K562 (cell line): ENCODE measurements around the gene UCKL1. TPM values are rescaled to one million over a fixed set of nuclear protein-coding genes. Genes with fewer than 3 reads are reported as not detected.
A peak's percentile ranks its signal among the peaks of the same experiment; 100 is the strongest.

Source experiments
- CBX5 ChIP-seq: IDR thresholded peaks from 2 replicates; pipeline ENCODE4 v1.6.1; 2014; ENCODE audit warnings: low read depth, borderline replicate concordance
- CCNT2 ChIP-seq: IDR thresholded peaks from 2 replicates; pipeline ENCODE4 v1.6.1; 2011; ENCODE audit warnings: borderline replicate concordance, low read depth, mild to moderate bottlenecking, moderate library complexity, mixed read lengths, low read length; ENCODE audit not compliant: insufficient read length; ENCODE audit errors: extremely low read depth
- HOXB6 ChIP-seq: fragments of 250-450 bp; sonication (Bioruptor Pico); IDR thresholded peaks from 2 replicates; pipeline ENCODE4 v1.5.1; 2022; ENCODE audit warnings: mild to moderate bottlenecking, borderline replicate concordance
- OTX1 ChIP-seq: fragments of 450-650 bp; formaldehyde crosslinking; IDR thresholded peaks from 2 replicates; pipeline ENCODE4 v1.4.0; 2022; ENCODE audit warnings: mild to moderate bottlenecking
- STAT5B ChIP-seq: fragments of 250-450 bp; sonication (Bioruptor Pico); IDR thresholded peaks from 2 replicates; pipeline ENCODE4 v1.8.0; 2021; ENCODE audit warnings: mild to moderate bottlenecking, inconsistent platforms
- polyA plus RNA-seq, 8 experiments: library from polyadenylated mRNA; depleted of rRNA in 4 of 8; stranded (reverse) in 5 of 8; unstranded in 3 of 8; fragments of >200 nt; fragmentation: Nextera tagmentation in 2 of 8; fragmentation: Illumina TruSeq in 1 of 8; extraction: Ambion mirVana in 2 of 8; extraction: Trizol in 1 of 8; gene quantifications; 2 replicates each; pipeline versions ENCODE4 v1.2.1 to v1.2.3, GENCODE V29; 2011 to 2014; ENCODE audit warnings: inconsistent platforms in 1 of 8, missing spikeins in 1 of 8
- total RNA-seq, 7 experiments: library from RNA; depleted of rRNA in 6 of 7; stranded (reverse); fragments of >200 nt in 6 of 7; fragmentation: Illumina TruSeq in 2 of 7; extraction: Trizol in 2 of 7; gene quantifications; 2 replicates each; pipeline versions ENCODE4 v1.2.1 to v1.2.3, GENCODE V29; 2011 to 2021; ENCODE audit warnings: low replicate concordance in 1 of 7
- TF ChIP-seq, protein P1 (sequence below): fragments of 450-650 bp; IDR thresholded peaks from 2 replicates; pipeline ENCODE4 v1.6.1; 2016; ENCODE audit warnings: mild to moderate bottlenecking, moderate library complexity
- TF ChIP-seq, protein P2 (sequence below): sonication (generic); formaldehyde crosslinking; IDR thresholded peaks from 2 replicates; pipeline ENCODE4 v1.8.0; 2022; ENCODE audit warnings: mild to moderate bottlenecking, missing genetic modification reagents
- TF ChIP-seq, protein P3 (sequence below): fragments of 450-650 bp; formaldehyde crosslinking; IDR thresholded peaks from 2 replicates; pipeline ENCODE4 v1.4.0; 2022; ENCODE audit warnings: mild to moderate bottlenecking, moderate library complexity

The UCKL1 gene
- total and polyA plus RNA-seq, 9 of the 15 experiments (the other 6 are each of a cell fraction or from before 2014, with no cell fraction given) = 3.1 to 52.8 (median 24.2) TPM

DNA sequence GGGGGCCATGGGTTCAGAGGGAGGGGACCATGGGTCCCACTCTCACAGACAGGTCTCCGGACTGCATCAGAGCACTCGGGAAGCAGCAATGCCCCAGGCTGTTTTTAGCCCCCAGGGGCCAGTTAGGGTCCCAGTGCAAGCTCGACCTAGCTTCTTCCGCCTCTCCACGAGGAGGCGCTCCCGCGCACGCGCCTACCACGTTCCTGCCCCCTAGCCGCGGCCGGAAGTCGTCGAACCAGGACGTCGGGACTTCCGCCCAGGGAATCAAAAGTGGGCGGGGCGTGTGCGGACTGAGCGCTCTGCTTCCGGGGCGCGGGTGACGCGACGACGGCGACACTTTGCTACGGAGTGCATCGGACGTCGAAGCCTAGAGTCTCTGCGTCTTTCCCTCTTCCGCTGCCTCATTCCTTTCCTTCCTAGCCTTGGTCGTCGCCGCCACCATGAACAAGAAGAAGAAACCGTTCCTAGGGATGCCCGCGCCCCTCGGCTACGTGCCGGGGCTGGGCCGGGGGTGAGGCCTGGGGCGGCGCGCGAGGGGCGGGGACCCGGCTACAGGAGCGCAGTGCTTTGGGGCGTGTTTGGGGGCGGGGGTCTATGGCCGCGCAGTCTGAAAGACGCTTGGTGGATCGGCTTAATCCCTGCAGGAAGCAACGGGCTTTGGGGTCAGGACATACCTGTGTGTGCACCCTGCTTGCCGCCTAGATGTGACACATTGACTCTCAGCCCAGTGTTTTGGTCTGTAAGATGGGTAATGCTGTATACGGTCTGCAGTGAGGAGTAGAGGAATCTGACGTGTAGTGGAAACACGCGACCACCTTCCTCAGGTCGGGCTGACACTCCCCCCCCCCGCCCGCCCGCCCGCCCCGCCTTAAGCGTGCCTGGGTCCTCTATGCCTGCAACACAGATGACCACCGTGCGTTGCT, 24.9 kb upstream of the UCKL1 start, which contains the start of gene PRPF6 (continued):
- TF ChIP-seq, protein P1, sequence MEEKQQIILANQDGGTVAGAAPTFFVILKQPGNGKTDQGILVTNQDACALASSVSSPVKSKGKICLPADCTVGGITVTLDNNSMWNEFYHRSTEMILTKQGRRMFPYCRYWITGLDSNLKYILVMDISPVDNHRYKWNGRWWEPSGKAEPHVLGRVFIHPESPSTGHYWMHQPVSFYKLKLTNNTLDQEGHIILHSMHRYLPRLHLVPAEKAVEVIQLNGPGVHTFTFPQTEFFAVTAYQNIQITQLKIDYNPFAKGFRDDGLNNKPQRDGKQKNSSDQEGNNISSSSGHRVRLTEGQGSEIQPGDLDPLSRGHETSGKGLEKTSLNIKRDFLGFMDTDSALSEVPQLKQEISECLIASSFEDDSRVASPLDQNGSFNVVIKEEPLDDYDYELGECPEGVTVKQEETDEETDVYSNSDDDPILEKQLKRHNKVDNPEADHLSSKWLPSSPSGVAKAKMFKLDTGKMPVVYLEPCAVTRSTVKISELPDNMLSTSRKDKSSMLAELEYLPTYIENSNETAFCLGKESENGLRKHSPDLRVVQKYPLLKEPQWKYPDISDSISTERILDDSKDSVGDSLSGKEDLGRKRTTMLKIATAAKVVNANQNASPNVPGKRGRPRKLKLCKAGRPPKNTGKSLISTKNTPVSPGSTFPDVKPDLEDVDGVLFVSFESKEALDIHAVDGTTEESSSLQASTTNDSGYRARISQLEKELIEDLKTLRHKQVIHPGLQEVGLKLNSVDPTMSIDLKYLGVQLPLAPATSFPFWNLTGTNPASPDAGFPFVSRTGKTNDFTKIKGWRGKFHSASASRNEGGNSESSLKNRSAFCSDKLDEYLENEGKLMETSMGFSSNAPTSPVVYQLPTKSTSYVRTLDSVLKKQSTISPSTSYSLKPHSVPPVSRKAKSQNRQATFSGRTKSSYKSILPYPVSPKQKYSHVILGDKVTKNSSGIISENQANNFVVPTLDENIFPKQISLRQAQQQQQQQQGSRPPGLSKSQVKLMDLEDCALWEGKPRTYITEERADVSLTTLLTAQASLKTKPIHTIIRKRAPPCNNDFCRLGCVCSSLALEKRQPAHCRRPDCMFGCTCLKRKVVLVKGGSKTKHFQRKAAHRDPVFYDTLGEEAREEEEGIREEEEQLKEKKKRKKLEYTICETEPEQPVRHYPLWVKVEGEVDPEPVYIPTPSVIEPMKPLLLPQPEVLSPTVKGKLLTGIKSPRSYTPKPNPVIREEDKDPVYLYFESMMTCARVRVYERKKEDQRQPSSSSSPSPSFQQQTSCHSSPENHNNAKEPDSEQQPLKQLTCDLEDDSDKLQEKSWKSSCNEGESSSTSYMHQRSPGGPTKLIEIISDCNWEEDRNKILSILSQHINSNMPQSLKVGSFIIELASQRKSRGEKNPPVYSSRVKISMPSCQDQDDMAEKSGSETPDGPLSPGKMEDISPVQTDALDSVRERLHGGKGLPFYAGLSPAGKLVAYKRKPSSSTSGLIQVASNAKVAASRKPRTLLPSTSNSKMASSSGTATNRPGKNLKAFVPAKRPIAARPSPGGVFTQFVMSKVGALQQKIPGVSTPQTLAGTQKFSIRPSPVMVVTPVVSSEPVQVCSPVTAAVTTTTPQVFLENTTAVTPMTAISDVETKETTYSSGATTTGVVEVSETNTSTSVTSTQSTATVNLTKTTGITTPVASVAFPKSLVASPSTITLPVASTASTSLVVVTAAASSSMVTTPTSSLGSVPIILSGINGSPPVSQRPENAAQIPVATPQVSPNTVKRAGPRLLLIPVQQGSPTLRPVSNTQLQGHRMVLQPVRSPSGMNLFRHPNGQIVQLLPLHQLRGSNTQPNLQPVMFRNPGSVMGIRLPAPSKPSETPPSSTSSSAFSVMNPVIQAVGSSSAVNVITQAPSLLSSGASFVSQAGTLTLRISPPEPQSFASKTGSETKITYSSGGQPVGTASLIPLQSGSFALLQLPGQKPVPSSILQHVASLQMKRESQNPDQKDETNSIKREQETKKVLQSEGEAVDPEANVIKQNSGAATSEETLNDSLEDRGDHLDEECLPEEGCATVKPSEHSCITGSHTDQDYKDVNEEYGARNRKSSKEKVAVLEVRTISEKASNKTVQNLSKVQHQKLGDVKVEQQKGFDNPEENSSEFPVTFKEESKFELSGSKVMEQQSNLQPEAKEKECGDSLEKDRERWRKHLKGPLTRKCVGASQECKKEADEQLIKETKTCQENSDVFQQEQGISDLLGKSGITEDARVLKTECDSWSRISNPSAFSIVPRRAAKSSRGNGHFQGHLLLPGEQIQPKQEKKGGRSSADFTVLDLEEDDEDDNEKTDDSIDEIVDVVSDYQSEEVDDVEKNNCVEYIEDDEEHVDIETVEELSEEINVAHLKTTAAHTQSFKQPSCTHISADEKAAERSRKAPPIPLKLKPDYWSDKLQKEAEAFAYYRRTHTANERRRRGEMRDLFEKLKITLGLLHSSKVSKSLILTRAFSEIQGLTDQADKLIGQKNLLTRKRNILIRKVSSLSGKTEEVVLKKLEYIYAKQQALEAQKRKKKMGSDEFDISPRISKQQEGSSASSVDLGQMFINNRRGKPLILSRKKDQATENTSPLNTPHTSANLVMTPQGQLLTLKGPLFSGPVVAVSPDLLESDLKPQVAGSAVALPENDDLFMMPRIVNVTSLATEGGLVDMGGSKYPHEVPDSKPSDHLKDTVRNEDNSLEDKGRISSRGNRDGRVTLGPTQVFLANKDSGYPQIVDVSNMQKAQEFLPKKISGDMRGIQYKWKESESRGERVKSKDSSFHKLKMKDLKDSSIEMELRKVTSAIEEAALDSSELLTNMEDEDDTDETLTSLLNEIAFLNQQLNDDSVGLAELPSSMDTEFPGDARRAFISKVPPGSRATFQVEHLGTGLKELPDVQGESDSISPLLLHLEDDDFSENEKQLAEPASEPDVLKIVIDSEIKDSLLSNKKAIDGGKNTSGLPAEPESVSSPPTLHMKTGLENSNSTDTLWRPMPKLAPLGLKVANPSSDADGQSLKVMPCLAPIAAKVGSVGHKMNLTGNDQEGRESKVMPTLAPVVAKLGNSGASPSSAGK = peak; percentile 84; the same call in 1 of the 2 replicates
- TF ChIP-seq CCNT2 (peak; percentile 63), HOXB6 (CRISPR knock-in tag) (no peak), STAT5B (CRISPR knock-in tag) (no peak), OTX1 (no peak), CBX5 (0 out of 2 replicates have a peak, but pooled peaks have one; percentile 62)
- TF ChIP-seq, protein P2, sequence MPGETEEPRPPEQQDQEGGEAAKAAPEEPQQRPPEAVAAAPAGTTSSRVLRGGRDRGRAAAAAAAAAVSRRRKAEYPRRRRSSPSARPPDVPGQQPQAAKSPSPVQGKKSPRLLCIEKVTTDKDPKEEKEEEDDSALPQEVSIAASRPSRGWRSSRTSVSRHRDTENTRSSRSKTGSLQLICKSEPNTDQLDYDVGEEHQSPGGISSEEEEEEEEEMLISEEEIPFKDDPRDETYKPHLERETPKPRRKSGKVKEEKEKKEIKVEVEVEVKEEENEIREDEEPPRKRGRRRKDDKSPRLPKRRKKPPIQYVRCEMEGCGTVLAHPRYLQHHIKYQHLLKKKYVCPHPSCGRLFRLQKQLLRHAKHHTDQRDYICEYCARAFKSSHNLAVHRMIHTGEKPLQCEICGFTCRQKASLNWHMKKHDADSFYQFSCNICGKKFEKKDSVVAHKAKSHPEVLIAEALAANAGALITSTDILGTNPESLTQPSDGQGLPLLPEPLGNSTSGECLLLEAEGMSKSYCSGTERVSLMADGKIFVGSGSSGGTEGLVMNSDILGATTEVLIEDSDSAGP (CRISPR knock-in tag) = peak; percentile 66; the same call in 1 of the 2 replicates
- TF ChIP-seq, protein P3, sequence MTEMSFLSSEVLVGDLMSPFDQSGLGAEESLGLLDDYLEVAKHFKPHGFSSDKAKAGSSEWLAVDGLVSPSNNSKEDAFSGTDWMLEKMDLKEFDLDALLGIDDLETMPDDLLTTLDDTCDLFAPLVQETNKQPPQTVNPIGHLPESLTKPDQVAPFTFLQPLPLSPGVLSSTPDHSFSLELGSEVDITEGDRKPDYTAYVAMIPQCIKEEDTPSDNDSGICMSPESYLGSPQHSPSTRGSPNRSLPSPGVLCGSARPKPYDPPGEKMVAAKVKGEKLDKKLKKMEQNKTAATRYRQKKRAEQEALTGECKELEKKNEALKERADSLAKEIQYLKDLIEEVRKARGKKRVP (CRISPR knock-in tag) = no peak
